Mucosa of rectum (tissue), 2 donors: Measurements from ENCODE around the gene MEGF9.

Experiments used
- H3K27ac ChIP-seq, 2 donors: one replicate each; pipeline ENCODE4 v1.7.0; 2013; ENCODE audit warnings: inconsistent platforms in 2 of 2, low read depth in 2 of 2, low read length in 2 of 2
- H3K27me3 ChIP-seq, 2 donors: one replicate each; pipeline ENCODE4 v1.7.0; 2013; ENCODE audit warnings: low read length in 2 of 2; ENCODE audit not compliant: control insufficient read depth in 2 of 2, insufficient read depth in 2 of 2
- H3K36me3 ChIP-seq, 2 donors: one replicate each; pipeline ENCODE4 v1.7.0; 2013; ENCODE audit warnings: low read length in 2 of 2; ENCODE audit not compliant: control insufficient read depth in 2 of 2, insufficient read depth in 2 of 2
- H3K4me1 ChIP-seq, 2 donors: one replicate each; pipeline ENCODE4 v1.7.0; 2013; ENCODE audit warnings: low read length in 2 of 2, mild to moderate bottlenecking in 1 of 2; ENCODE audit not compliant: control insufficient read depth in 2 of 2, insufficient read depth in 2 of 2
- H3K4me3 ChIP-seq, 2 donors: one replicate each; pipeline ENCODE4 v1.7.0; 2013; ENCODE audit warnings: low read length in 2 of 2
- H3K9ac ChIP-seq, 2 donors: one replicate each; pipeline ENCODE4 v1.7.0; 2013; ENCODE audit warnings: low read length in 2 of 2, low read depth in 1 of 2, mild to moderate bottlenecking in 1 of 2
- H3K9me3 ChIP-seq, 2 donors: one replicate each; pipeline ENCODE4 v1.7.0; 2013; ENCODE audit warnings: low read length in 2 of 2; ENCODE audit not compliant: control insufficient read depth in 2 of 2
- donor health status: healthy.
- donor health status: Normal muscosa, but diverticular disease.

MEGF9 gene

DNA sequence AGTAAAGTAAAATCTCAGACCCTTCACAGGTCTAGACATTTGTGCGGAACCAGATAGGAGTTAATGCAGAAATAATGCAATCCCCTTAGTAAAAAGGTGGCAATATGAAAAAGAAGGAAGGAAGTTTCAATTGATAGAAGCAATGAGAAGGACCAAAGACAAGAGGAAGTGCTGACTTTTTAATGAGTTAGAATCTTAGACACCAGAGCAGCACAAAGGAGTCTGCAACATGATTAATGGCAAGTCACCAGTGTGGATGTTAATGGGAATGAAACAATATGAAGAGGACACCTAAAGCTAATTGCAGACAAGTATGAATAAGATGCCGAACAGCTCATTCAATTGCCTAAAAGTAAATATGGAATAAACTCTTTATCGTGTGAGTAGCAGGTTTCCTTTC is 50.9 kb downstream of the MEGF9 start:
- Histone ChIP-seq H3K27me3 (no peaks in the 10 kb centered on the region), H3K4me3 (no peak overlapping the region), H3K9ac (no peak overlapping the region), H3K27ac (no peak overlapping the region), H3K9me3 (no peaks in the 10 kb centered on the region), H3K4me1 (no peaks in the 10 kb centered on the region), H3K36me3 (no peaks in the 10 kb centered on the region)

- Histone ChIP-seq H3K27ac (no peak overlapping the region), H3K9me3 (no peaks in the 10 kb centered on the region), H3K4me1 (no peaks in the 10 kb centered on the region), H3K27me3 (no peaks in the 10 kb centered on the region), H3K9ac (no peak overlapping the region), H3K36me3 (no peaks in the 10 kb centered on the region), H3K4me3 (no peak overlapping the region)
These were observed 51.8 kb downstream of the MEGF9 start for GRCh38 chr9:120662513-120662912.

DNA sequence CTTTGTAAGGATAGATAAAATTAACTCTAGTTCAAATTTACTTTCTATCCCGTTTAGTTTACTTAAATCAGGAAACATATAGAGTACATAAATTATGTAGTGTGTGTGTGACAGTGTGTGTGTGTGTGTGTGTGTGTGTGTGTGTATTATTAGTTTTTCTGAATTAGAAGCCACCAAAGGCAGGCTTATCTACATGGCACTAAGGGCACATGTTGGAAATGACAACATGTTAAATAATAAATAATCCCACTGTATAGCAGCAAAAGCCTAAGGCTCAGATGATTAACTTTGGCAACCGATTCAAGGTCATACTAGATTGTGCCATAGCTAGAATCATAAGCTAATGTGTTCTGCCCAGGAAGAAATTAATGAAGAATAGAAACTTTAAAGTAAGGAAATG is 54.6 kb downstream of the MEGF9 start:
- Histone ChIP-seq H3K9ac (no peak overlapping the region), H3K27me3 (no peaks in the 10 kb centered on the region), H3K4me1 (no peaks in the 10 kb centered on the region), H3K9me3 (no peaks in the 10 kb centered on the region), H3K36me3 (no peaks in the 10 kb centered on the region), H3K27ac (no peak overlapping the region), H3K4me3 (no peak overlapping the region)

DNA sequence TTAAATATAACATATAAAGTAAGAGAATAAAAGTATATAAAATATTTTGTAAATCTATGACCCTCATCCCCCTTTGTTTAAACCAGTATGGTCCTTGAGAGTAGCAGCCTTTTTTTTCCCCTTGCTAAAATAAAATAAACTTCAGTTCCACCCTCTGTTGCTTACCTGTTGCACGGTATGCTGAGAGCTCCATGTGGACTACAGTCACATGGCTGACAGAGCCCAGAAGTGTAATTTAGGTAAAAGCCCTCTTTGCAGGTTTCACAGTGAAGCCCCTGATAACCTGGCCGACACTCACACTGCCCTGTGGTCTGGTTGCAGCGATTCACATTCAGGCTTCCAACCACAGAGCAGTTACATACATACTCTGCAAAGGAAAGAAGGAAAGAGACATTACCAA is 55.1 kb downstream of the MEGF9 start:
- H3K4me1 ChIP-seq: no peaks in the 10 kb centered on the region
- no peak overlapping the region for H3K27ac ChIP-seq
- no peaks in the 10 kb centered on the region for H3K36me3 ChIP-seq
- no peak overlapping the region for H3K9ac ChIP-seq
- no peaks in the 10 kb centered on the region for H3K9me3 ChIP-seq
- no peak overlapping the region for H3K4me3 ChIP-seq
- no peaks in the 10 kb centered on the region for H3K27me3 ChIP-seq

- H3K36me3 ChIP-seq: no peaks in the 10 kb centered on the region
- H3K27me3 ChIP-seq: no peaks in the 10 kb centered on the region
- no peak overlapping the region for H3K9ac ChIP-seq
- no peaks in the 10 kb centered on the region for H3K4me1 ChIP-seq
- H3K27ac ChIP-seq: no peak overlapping the region
- no peak overlapping the region for H3K4me3 ChIP-seq
- H3K9me3 ChIP-seq: no peaks in the 10 kb centered on the region
These were observed 59.2 kb downstream of the MEGF9 start for GRCh38 chr9:120655005-120655622.

GRCh38 chr9:120654272-120654671 is 60.0 kb downstream of the MEGF9 start:
- no peaks in the 10 kb centered on the region for H3K27me3 ChIP-seq
- no peaks in the 10 kb centered on the region for H3K36me3 ChIP-seq
- H3K4me3 ChIP-seq: no peak overlapping the region
- no peak overlapping the region for H3K27ac ChIP-seq
- H3K9me3 ChIP-seq: no peaks in the 10 kb centered on the region
- no peaks in the 10 kb centered on the region for H3K4me1 ChIP-seq
- no peak overlapping the region for H3K9ac ChIP-seq

- no peak overlapping the region for H3K4me3 ChIP-seq
- H3K4me1 ChIP-seq: no peaks in the 10 kb centered on the region
- H3K9ac ChIP-seq: no peak overlapping the region
- H3K9me3 ChIP-seq: no peaks in the 10 kb centered on the region
- H3K27ac ChIP-seq: no peak overlapping the region
- no peaks in the 10 kb centered on the region for H3K36me3 ChIP-seq
- no peaks in the 10 kb centered on the region for H3K27me3 ChIP-seq
These were observed 60.5 kb downstream of the MEGF9 start for GRCh38 chr9:120653762-120654161.

DNA sequence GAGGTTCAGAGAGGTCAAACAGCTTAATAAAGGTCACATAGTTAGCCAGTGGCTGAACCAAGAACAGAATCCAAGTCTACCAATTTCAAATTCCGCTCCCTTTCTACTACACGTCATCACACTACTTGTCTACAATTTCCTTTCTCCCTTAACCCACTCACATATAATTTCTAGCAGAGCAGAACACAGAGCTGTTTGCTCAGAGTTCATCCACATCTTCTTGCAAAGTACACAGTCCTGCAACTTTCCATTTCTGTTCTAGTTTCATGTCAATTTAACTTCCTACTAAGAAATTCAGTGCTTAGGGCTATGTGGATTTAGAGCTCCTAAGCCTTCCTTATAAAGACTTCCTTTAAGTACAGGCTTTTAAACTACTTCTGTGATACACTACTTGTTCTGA is 61.3 kb downstream of the MEGF9 start:
- Histone ChIP-seq H3K9me3 (no peaks in the 10 kb centered on the region), H3K27ac (no peak overlapping the region), H3K9ac (no peak overlapping the region), H3K27me3 (no peaks in the 10 kb centered on the region), H3K4me1 (no peaks in the 10 kb centered on the region), H3K36me3 (no peaks in the 10 kb centered on the region), H3K4me3 (no peak overlapping the region)

- no peaks in the 10 kb centered on the region for H3K27me3 ChIP-seq
- H3K4me3 ChIP-seq: no peak overlapping the region
- H3K27ac ChIP-seq: no peak overlapping the region
- H3K36me3 ChIP-seq: no peaks in the 10 kb centered on the region
- H3K9me3 ChIP-seq: no peaks in the 10 kb centered on the region
- no peaks in the 10 kb centered on the region for H3K4me1 ChIP-seq
- no peak overlapping the region for H3K9ac ChIP-seq
These were observed 63.9 kb downstream of the MEGF9 start for GRCh38 chr9:120650352-120650751.

GRCh38 chr9:120648581-120649197 is 65.6 kb downstream of the MEGF9 start:
- Histone ChIP-seq H3K27ac (no peak overlapping the region), H3K9ac (no peak overlapping the region), H3K9me3 (no peaks in the 10 kb centered on the region)

More at GRCh38 chr9:120648581-120649197, 65.6 kb downstream of the MEGF9 start:
- H3K4me3 ChIP-seq: no peak overlapping the region
- H3K4me1 ChIP-seq: no peaks in the 10 kb centered on the region
- no peaks in the 10 kb centered on the region for H3K36me3 ChIP-seq
- no peaks in the 10 kb centered on the region for H3K27me3 ChIP-seq
